Prostate gland (tissue), 2 donors: ENCODE results near the gene RGS14. TPM values are rescaled to one million over a fixed set of nuclear protein-coding genes. Genes with fewer than 3 reads are reported as not detected.

Experiments used
- DNase-seq: peaks from one replicate; pipeline ENCODE4 v3.0.0-alpha.2; 2019; ENCODE audit warnings: low spot score
- H3K27ac ChIP-seq, 2 donors: fragments of 200-600 bp; sonication (generic); 2 replicates each; pipeline ENCODE4 v1.5.1; 2017 to 2019
- H3K27me3 ChIP-seq: fragments of 200-600 bp; sonication (generic); replicated peaks from 2 replicates; pipeline ENCODE4 v1.5.1; 2019; ENCODE audit not compliant: insufficient read depth
- H3K36me3 ChIP-seq, 2 donors: fragments of 200-600 bp; sonication (generic); 1 replicate in 1 of 2; 2 replicates in 1 of 2; pipeline versions ENCODE4 v1.5.1 to v1.8.1; 2017 to 2019
- H3K4me1 ChIP-seq: fragments of 200-600 bp; sonication (generic); replicated peaks from 2 replicates; pipeline ENCODE4 v1.5.1; 2019
- H3K4me3 ChIP-seq, 2 donors: fragments of 200-600 bp; sonication (generic); 2 replicates each; pipeline ENCODE4 v1.5.1; 2017 to 2019
- H3K9me3 ChIP-seq: fragments of 200-600 bp; sonication (generic); 2 replicates; pipeline ENCODE4 v1.5.1; 2017
- POLR2A ChIP-seq: fragments of 450-650 bp; IDR thresholded peaks from one replicate; pipeline ENCODE4 v1.6.1; 2016; ENCODE audit warnings: antibody characterized with exemption, mild to moderate bottlenecking
- POLR2AphosphoS5 ChIP-seq: sonication (generic); formaldehyde crosslinking; IDR thresholded peaks from one replicate; pipeline ENCODE4 v1.6.1; 2017; ENCODE audit warnings: antibody characterized with exemption
- WGBS: methylation state at CpG from one replicate; pipeline ENCODE4 v1.1.5; 2018; 5-methylcytosine and 5-hydroxymethylcytosine counted together
- intact Hi-C: fragments of 100-400 bp; cut with DNase I; formaldehyde crosslinking; loops from one replicate; pipeline ENCODE4 v1.14.2; 2022
- total RNA-seq, 2 donors: library from RNA; depleted of rRNA; stranded (reverse); fragments of >200 nt; gene quantifications; one replicate each; pipeline ENCODE4 v1.1.0, GENCODE V29; 2016
- TF ChIP-seq, protein P1 (sequence below), 4 experiments: fragments of 200-600 bp in 2 of 4; fragments of 450-650 bp in 2 of 4; sonication (generic) in 2 of 4; IDR thresholded peaks; 1 replicate in 3 of 4; 2 replicates in 1 of 4; pipeline ENCODE4 v1.5.1; 2016 to 2019; ENCODE audit warnings: antibody characterized with exemption in 4 of 4, mild to moderate bottlenecking in 2 of 4, moderate library complexity in 2 of 4

The RGS14 gene
- total RNA-seq, 2 donors from 2014 or later: 13.3 to 24.2 TPM

DNA sequence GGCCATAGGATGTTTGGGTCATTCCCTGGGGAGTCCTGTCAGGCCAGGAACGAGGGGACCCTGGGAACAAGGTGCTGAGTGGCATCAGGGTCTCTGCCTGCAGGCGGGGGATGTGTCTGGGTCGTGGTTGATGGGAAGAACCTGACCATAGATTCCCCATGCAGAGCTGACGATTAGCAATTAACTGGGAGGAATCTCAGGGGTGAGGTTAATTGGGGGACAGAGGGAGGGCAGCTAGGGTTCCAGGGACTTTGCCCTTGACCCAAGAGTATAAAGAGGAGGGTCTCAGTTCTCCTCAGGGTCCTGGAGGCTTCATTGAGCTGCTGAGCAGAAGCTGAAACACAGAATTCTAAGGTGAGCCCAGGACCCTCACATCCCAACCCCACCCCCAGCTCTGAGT, 26.4 kb downstream of the RGS14 start, which contains the start of gene SLC34A1:
TSS of gene SLC34A1 (plus strand) at position 301 of the 400 bp plus-strand sequence. CDS start 1,308 bp downstream, outside the sequence.
- Histone ChIP-seq H3K9me3 (no peaks in the 10 kb centered on the region), H3K4me1 (no peaks in the 10 kb centered on the region), H3K27me3 (no peaks in the 10 kb centered on the region), H3K27ac (no peak within 1 kb of the TSS), H3K4me3 (no peak within 1 kb of the TSS), H3K36me3 (no peaks in the 10 kb centered on the region)
- no peak for DNase-seq
- intact Hi-C loops: no loop called here
- TF ChIP-seq POLR2AphosphoS5 (no peak), POLR2A (no peak)
- TF ChIP-seq, protein P1, sequence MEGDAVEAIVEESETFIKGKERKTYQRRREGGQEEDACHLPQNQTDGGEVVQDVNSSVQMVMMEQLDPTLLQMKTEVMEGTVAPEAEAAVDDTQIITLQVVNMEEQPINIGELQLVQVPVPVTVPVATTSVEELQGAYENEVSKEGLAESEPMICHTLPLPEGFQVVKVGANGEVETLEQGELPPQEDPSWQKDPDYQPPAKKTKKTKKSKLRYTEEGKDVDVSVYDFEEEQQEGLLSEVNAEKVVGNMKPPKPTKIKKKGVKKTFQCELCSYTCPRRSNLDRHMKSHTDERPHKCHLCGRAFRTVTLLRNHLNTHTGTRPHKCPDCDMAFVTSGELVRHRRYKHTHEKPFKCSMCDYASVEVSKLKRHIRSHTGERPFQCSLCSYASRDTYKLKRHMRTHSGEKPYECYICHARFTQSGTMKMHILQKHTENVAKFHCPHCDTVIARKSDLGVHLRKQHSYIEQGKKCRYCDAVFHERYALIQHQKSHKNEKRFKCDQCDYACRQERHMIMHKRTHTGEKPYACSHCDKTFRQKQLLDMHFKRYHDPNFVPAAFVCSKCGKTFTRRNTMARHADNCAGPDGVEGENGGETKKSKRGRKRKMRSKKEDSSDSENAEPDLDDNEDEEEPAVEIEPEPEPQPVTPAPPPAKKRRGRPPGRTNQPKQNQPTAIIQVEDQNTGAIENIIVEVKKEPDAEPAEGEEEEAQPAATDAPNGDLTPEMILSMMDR (IDR thresholded peaks at IDR 0.05): no peak
- 80% methylated on average over 4 of the region's 4 CpGs for WGBS

GRCh38 chr5:177385720-177386119, 28.0 kb downstream of the RGS14 start:
- Histone ChIP-seq H3K27ac (no peak overlapping the region), H3K9me3 (no peaks in the 10 kb centered on the region), H3K27me3 (no peaks in the 10 kb centered on the region), H3K36me3 (no peaks in the 10 kb centered on the region), H3K4me3 (no peak overlapping the region), H3K4me1 (no peaks in the 10 kb centered on the region)
- TF ChIP-seq, protein P1 (IDR thresholded peaks at IDR 0.05): no peak
- no peak for TF ChIP-seq POLR2AphosphoS5
- no peak for TF ChIP-seq POLR2A
- DNase-seq: no peak
- intact Hi-C loops: no loop called here
- 82% methylated on average over 11 of the region's 11 CpGs for WGBS

DNA sequence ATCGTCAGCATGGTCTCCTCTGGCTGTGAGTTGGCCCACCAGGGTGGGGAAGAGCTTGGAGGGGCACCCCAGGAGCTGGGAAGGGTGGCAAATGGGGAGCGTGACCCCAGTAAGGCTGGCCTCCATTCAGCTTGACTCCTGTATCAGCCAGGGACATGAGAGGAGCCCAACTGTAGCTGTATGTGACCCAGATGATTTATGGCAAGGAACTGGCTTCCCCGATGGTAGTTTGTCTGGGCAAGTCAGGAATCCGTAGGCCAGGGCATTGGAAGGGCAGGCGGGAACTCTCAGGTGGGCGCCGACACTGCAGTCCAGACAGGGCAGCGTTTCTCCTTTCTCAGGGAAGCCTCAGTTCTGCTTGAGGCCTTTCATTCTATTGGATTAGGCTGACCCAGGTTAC, 28.8 kb downstream of the RGS14 start:
- Histone ChIP-seq H3K36me3 (no peaks in the 10 kb centered on the region), H3K9me3 (no peaks in the 10 kb centered on the region), H3K27ac (peak overlapping the region in 1 of 2 donors; percentile 5), H3K27me3 (no peaks in the 10 kb centered on the region), H3K4me1 (no peaks in the 10 kb centered on the region), H3K4me3 (no peak overlapping the region)
- intact Hi-C loops: no loop called here
- peak; percentile 51 for DNase-seq
- TF ChIP-seq POLR2AphosphoS5: peak; percentile 51
- TF ChIP-seq POLR2A: no peak
- TF ChIP-seq, protein P1 (IDR thresholded peaks at IDR 0.05): no peak
- WGBS: 55% methylated on average over 7 of the region's 8 CpGs

DNA sequence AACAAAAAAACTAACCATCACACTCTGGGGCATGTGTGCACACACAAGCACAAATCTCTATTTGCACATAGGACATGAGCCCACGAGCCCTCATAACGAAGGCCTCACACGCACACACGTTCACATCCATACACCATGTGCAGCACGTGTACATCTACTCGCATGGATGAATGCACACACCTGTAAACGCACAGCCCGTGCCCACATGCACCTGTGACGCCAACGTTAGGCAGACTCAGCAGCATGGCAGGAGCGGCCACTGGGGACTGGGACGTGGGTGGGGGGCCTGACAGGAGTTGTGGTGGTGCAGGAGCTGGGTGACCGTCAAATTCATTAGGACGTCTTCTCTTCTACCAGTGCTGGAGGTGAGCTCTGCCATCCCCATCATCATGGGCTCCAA, 29.7 kb downstream of the RGS14 start:
- Histone ChIP-seq H3K4me3 (no peak overlapping the region), H3K27me3 (no peaks in the 10 kb centered on the region), H3K4me1 (no peaks in the 10 kb centered on the region), H3K27ac (no peak overlapping the region), H3K36me3 (no peaks in the 10 kb centered on the region), H3K9me3 (no peaks in the 10 kb centered on the region)
- intact Hi-C loops: no loop called here
- DNase-seq: no peak
- TF ChIP-seq POLR2A (no peak), POLR2AphosphoS5 (no peak)
- TF ChIP-seq, protein P1 (IDR thresholded peaks at IDR 0.05): no peak
- WGBS: 87% methylated on average over 14 of the region's 14 CpGs

DNA sequence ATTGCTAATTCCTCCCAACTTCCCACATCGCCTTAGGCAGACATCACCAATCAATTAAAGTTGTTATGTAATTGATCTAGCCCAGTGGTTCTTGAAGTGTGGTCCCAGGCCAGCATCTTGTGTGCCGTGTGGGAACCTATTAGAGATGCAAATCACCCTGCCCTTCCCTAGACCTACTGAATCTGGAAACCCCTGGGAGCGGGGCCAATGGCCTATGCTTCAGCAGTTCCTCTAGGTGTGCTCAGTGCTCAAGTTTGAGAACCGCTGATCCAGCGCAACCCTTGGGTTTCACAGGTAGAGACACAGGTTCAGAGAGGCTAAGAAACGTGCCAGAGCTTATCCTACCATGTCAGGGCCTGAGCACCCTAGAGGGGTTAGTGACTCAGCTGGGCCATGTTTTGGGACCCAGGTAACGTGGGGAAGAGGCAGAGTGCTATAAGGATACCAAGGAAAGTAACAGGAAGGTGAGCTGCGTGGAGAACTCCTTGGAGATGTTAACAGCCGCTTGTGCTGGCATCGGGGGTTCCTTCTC, 30.9 kb downstream of the RGS14 start:
- WGBS: 78% methylated on average over 10 of the region's 10 CpGs
- Histone ChIP-seq H3K9me3 (no peaks in the 10 kb centered on the region), H3K27me3 (no peaks in the 10 kb centered on the region), H3K4me1 (no peaks in the 10 kb centered on the region), H3K27ac (peak overlapping the region in 1 of 2 donors; percentile 58), H3K4me3 (no peak overlapping the region), H3K36me3 (no peaks in the 10 kb centered on the region)
- intact Hi-C loops: no loop called here
- TF ChIP-seq POLR2A (no peak), POLR2AphosphoS5 (no peak)
- TF ChIP-seq, protein P1 (IDR thresholded peaks at IDR 0.05): no peak
- no peak for DNase-seq
